Uterus (tissue), 4 donors: ENCODE data around the gene SAP25. TPM values are rescaled to one million over a fixed set of nuclear protein-coding genes. Genes with fewer than 3 reads are reported as not detected.
A peak's percentile ranks its signal among the peaks of the same experiment; 100 is the strongest.
"Not testable (repeated sequence)": the region's sequence is repeated elsewhere in the genome, so short reads cannot be mapped to it uniquely, and the experiment has no call there.

ENCODE experiments used
- DNase-seq, 2 donors: peaks; one replicate each; pipeline ENCODE4 v3.0.0-alpha.2; 2019 to 2020
- H3K27ac ChIP-seq, 2 donors: fragments of 200-600 bp; sonication (generic); 1 replicate in 1 of 2; 2 replicates in 1 of 2; pipeline ENCODE4 v1.5.1; 2016 to 2018
- H3K27me3 ChIP-seq, 2 donors: fragments of 200-600 bp; sonication (generic); one replicate each; pipeline ENCODE4 v1.5.1; 2018 to 2019; ENCODE audit warnings: control low read depth in 1 of 2
- H3K36me3 ChIP-seq, 2 donors: fragments of 200-600 bp; sonication (generic); one replicate each; pipeline ENCODE4 v1.5.1; 2019; ENCODE audit warnings: control low read depth in 1 of 2
- H3K4me1 ChIP-seq, 2 donors: fragments of 200-600 bp; sonication (generic); one replicate each; pipeline ENCODE4 v1.5.1; 2018 to 2019; ENCODE audit warnings: control low read depth in 1 of 2
- H3K4me3 ChIP-seq, 2 donors: fragments of 200-600 bp; sonication (generic); 1 replicate in 1 of 2; 2 replicates in 1 of 2; pipeline ENCODE4 v1.5.1; 2018 to 2019; ENCODE audit warnings: mild to moderate bottlenecking in 1 of 2
- H3K9me3 ChIP-seq, 2 donors: fragments of 200-600 bp; sonication (generic); one replicate each; pipeline ENCODE4 v1.5.1; 2019; ENCODE audit warnings: control low read depth in 1 of 2
- CTCF ChIP-seq, 4 experiments: fragments of 200-600 bp in 2 of 4; fragments of 450-650 bp in 2 of 4; sonication (generic) in 2 of 4; IDR thresholded peaks; one replicate each; pipeline ENCODE4 v1.5.1; 2016 to 2019; ENCODE audit warnings: antibody characterized with exemption in 4 of 4, mild to moderate bottlenecking in 2 of 4, moderate library complexity in 1 of 4
- POLR2A ChIP-seq, 2 donors: fragments of 450-650 bp; IDR thresholded peaks; one replicate each; pipeline ENCODE4 v1.6.1; 2016; ENCODE audit warnings: antibody characterized with exemption in 2 of 2, mild to moderate bottlenecking in 1 of 2, moderate library complexity in 1 of 2
- intact Hi-C: fragments of 100-400 bp; cut with DNase I; formaldehyde crosslinking; loops from one replicate; pipeline ENCODE4 v1.15.1; 2023; ENCODE audit warnings: low total_unique reads
- total RNA-seq, 4 donors: library from RNA; depleted of rRNA in 3 of 4; stranded (reverse); fragments of >200 nt in 3 of 4; gene quantifications; one replicate each; pipeline versions ENCODE4 v1.1.0 to v1.2.4, GENCODE V29; 2014 to 2023
- donor health status: DM: yes; HTN: yes; CAD: no.

The SAP25 gene
- total RNA-seq, 4 donors from 2014 or later = 0.69 to 6.0 TPM; not detected in 2

- H3K4me1 ChIP-seq = peaks cover 11 to 13% of the 10 kb centered on the region in 2 donors
- H3K27ac ChIP-seq = peak overlapping the region; percentile 44 to 82
- intact Hi-C loops = no loop called here
Observed at GRCh38 chr7:100540073-100540723, 33.5 kb downstream of the SAP25 start.

GRCh38 chr7:100539436-100540006 lies 34.2 kb downstream of the SAP25 start:
- Histone ChIP-seq H3K4me3 (peak overlapping the region; percentile 77 to 78), H3K4me1 (peaks cover 11 to 13% of the 10 kb centered on the region in 2 donors), H3K36me3 (no peaks in the 10 kb centered on the region), H3K27ac (peak overlapping the region; percentile 44 to 82), H3K27me3 (no peaks in the 10 kb centered on the region), H3K9me3 (no peaks in the 10 kb centered on the region)
- DNase-seq = no peak
- intact Hi-C loops = no loop called here
- TF ChIP-seq CTCF (IDR thresholded peaks at IDR 0.05) (no peak), POLR2A (IDR thresholded peaks at IDR 0.05) (no peak)

More at GRCh38 chr7:100540073-100540723, 33.5 kb downstream of the SAP25 start:
- Histone ChIP-seq H3K27me3 (no peaks in the 10 kb centered on the region), H3K36me3 (no peaks in the 10 kb centered on the region), H3K4me3 (peak overlapping the region; percentile 77 to 78), H3K9me3 (no peaks in the 10 kb centered on the region)
- TF ChIP-seq CTCF (IDR thresholded peaks at IDR 0.05) (no peak), POLR2A (IDR thresholded peaks at IDR 0.05) (no peak)
- no peak for DNase-seq

- Histone ChIP-seq H3K4me1 (peaks cover 7 to 8% of the 10 kb centered on the region in 2 donors), H3K4me3 (peak within 1 kb of the TSS; percentile 77 to 78), H3K9me3 (no peaks in the 10 kb centered on the region), H3K27me3 (no peaks in the 10 kb centered on the region), H3K27ac (peak within 1 kb of the TSS; percentile 44 to 82), H3K36me3 (no peaks in the 10 kb centered on the region)
- TF ChIP-seq POLR2A (IDR thresholded peaks at IDR 0.05) (peak; percentile 92 to 93), CTCF (IDR thresholded peaks at IDR 0.05) (peak in 1 of 4 experiments; percentile 25)
- DNase-seq = peak; percentile 100
- intact Hi-C loops = no loop called here
Observed at GRCh38 chr7:100538654-100539435, 34.9 kb downstream of the SAP25 start, which contains the start of gene AGFG2. Gene AGFG2, plus strand, starts transcription at chr7:100539203. Its CDS starts 144 bp downstream, at chr7:100539347.

GRCh38 chr7:100538348-100538653 lies 35.4 kb downstream of the SAP25 start:
- H3K4me3 ChIP-seq = no peak overlapping the region

GRCh38 chr7:100536695-100537094 lies 37.0 kb downstream of the SAP25 start:
- H3K4me1 ChIP-seq, H3K27ac ChIP-seq, H3K27me3 ChIP-seq, H3K9me3 ChIP-seq, intact Hi-C loops, H3K4me3 ChIP-seq, H3K36me3 ChIP-seq, DNase-seq: not testable (repeated sequence)

More at GRCh38 chr7:100538348-100538653, 35.4 kb downstream of the SAP25 start:
- peaks cover 2 to 4% of the 10 kb centered on the region in 2 donors for H3K4me1 ChIP-seq
- no peak for TF ChIP-seq POLR2A (IDR thresholded peaks at IDR 0.05)
- H3K36me3 ChIP-seq = no peaks in the 10 kb centered on the region
- H3K27ac ChIP-seq = peak overlapping the region in 1 of 2 donors; percentile 53
- H3K27me3 ChIP-seq = no peaks in the 10 kb centered on the region
- no peak for DNase-seq
- intact Hi-C loops = no loop called here
- H3K9me3 ChIP-seq = no peaks in the 10 kb centered on the region

- H3K4me3 ChIP-seq, H3K4me1 ChIP-seq, H3K27ac ChIP-seq, H3K27me3 ChIP-seq, intact Hi-C loops, DNase-seq, H3K9me3 ChIP-seq, H3K36me3 ChIP-seq: not testable (repeated sequence)
Observed at GRCh38 chr7:100535982-100536381, 37.7 kb downstream of the SAP25 start.
